Measurements from ENCODE around the gene CFHR2.

Gene CFHR2

GRCh38 chr1:197001828-197002227, 58.3 kb downstream of the CFHR2 start:
- no peak for DNase-seq (ENCODE audit: low spot score)

- DNase-seq (ENCODE audit: low spot score), result no peak
These were observed 59.6 kb downstream of the CFHR2 start for GRCh38 chr1:197003132-197003531.

GRCh38 chr1:197008861-197009260, 65.3 kb downstream of the CFHR2 start:
- DNase-seq (ENCODE audit: low spot score), result no peak
